Neural cell (in vitro differentiated cells): ENCODE results near the gene ARHGDIB. TPM values are rescaled to one million over a fixed set of nuclear protein-coding genes. Genes with fewer than 3 reads are reported as not detected.

Source experiments
- H2AFZ ChIP-seq: fragments of 200-600, 300-800 bp; sonication (generic), shearing (Covaris generic); 2 replicates; pipeline ENCODE4 v1.6.0; 2014; ENCODE audit warnings: low read depth, mild to moderate bottlenecking, antibody characterized with exemption, low read length, moderate library complexity
- H3F3A ChIP-seq: fragments of 200-600 bp; shearing (Covaris generic); 2 replicates; pipeline ENCODE4 v1.6.1; 2016; ENCODE audit warnings: mild to moderate bottlenecking, moderate library complexity, mixed read lengths, antibody characterized with exemption, low read length; ENCODE audit not compliant: insufficient read depth, poor library complexity, severe bottlenecking
- H3K27ac ChIP-seq: fragments of 200-600, 300-800 bp; sonication (generic), shearing (Covaris generic); 2 replicates; pipeline ENCODE4 v1.5.1; 2014; ENCODE audit warnings: mild to moderate bottlenecking, low read length, moderate library complexity
- H3K27me3 ChIP-seq: fragments of 300-800, 200-600 bp; sonication (generic), shearing (Covaris generic); 2 replicates; pipeline ENCODE4 v1.6.0; 2014; ENCODE audit warnings: mild to moderate bottlenecking, low read depth, low read length, moderate library complexity; ENCODE audit not compliant: insufficient read depth
- H3K36me3 ChIP-seq: fragments of 300-800, 200-600 bp; sonication (generic), shearing (Covaris generic); 2 replicates; pipeline ENCODE4 v1.5.1; 2014; ENCODE audit warnings: mild to moderate bottlenecking, antibody characterized with exemption, low read length, moderate library complexity; ENCODE audit not compliant: insufficient read depth
- H3K4me2 ChIP-seq: fragments of 300-800, 200-600 bp; sonication (generic), shearing (Covaris generic); 2 replicates; pipeline ENCODE4 v1.6.0; 2014; ENCODE audit warnings: mild to moderate bottlenecking, low read length
- H3K4me3 ChIP-seq: fragments of 300-800, 200-600 bp; sonication (generic), shearing (Covaris generic); 2 replicates; pipeline ENCODE4 v1.5.1; 2014; ENCODE audit warnings: mild to moderate bottlenecking, low read length, moderate library complexity
- H3K79me2 ChIP-seq: fragments of 200-600 bp; shearing (Covaris generic); replicated peaks from 2 replicates; pipeline ENCODE4 v1.6.0; 2014; ENCODE audit warnings: mild to moderate bottlenecking, low read length, moderate library complexity; ENCODE audit not compliant: insufficient read depth
- H3K9ac ChIP-seq: fragments of 300-800, 200-600 bp; sonication (generic), shearing (Covaris generic); 2 replicates; pipeline ENCODE4 v1.6.1; 2016; ENCODE audit warnings: mild to moderate bottlenecking, low read length, mixed read lengths
- H3K9me2 ChIP-seq: fragments of 200-600 bp; shearing (Covaris generic); 2 replicates; pipeline ENCODE4 v1.6.1; 2016; ENCODE audit warnings: mild to moderate bottlenecking, low read length, mixed read lengths; ENCODE audit not compliant: insufficient read depth
- H3K9me3 ChIP-seq: fragments of 200-600, 300-800 bp; sonication (generic), shearing (Covaris generic); 2 replicates; pipeline ENCODE4 v1.6.1; 2016; ENCODE audit warnings: mild to moderate bottlenecking, mixed run types, low read length, moderate library complexity, mixed read lengths
- H4K20me1 ChIP-seq: fragments of 200-600 bp; shearing (Covaris generic); 2 replicates; pipeline ENCODE4 v1.6.1; 2016; ENCODE audit warnings: mild to moderate bottlenecking, mixed run types; ENCODE audit not compliant: insufficient read depth
- EP300 ChIP-seq: fragments of 450-650 bp; conservative IDR thresholded peaks from 2 replicates; pipeline ENCODE4 v1.6.1; 2014; ENCODE audit warnings: antibody characterized with exemption, mild to moderate bottlenecking, moderate library complexity; ENCODE audit not compliant: poor library complexity, severe bottlenecking
- EZH2 ChIP-seq: fragments of 200-600, 300-800 bp; shearing (Covaris generic), sonication (generic); IDR thresholded peaks from 2 replicates; pipeline ENCODE4 v1.6.1; 2014; ENCODE audit warnings: antibody characterized with exemption, low read length, borderline replicate concordance, mild to moderate bottlenecking; ENCODE audit not compliant: insufficient read depth, poor library complexity, severe bottlenecking
- MXI1 ChIP-seq: fragments of 450-650 bp; conservative IDR thresholded peaks from 2 replicates; pipeline ENCODE4 v1.6.1; 2014; ENCODE audit warnings: antibody characterized with exemption, mild to moderate bottlenecking; ENCODE audit not compliant: poor library complexity, severe bottlenecking
- POLR2AphosphoS5 ChIP-seq: IDR thresholded peaks from 2 replicates; pipeline ENCODE4 v1.6.1; 2012
- RAD21 ChIP-seq: fragments of 450-650 bp; conservative IDR thresholded peaks from 2 replicates; pipeline ENCODE4 v1.6.1; 2014; ENCODE audit warnings: antibody characterized with exemption, mild to moderate bottlenecking, moderate library complexity
- SMC3 ChIP-seq: fragments of 450-650 bp; conservative IDR thresholded peaks from 2 replicates; pipeline ENCODE4 v1.6.1; 2014; ENCODE audit warnings: antibody characterized with exemption, mild to moderate bottlenecking, moderate library complexity; ENCODE audit not compliant: poor library complexity
- TAF1 ChIP-seq: IDR thresholded peaks from 2 replicates; pipeline ENCODE4 v1.6.1; 2012; ENCODE audit warnings: low read depth
- polyA plus RNA-seq: library from polyadenylated mRNA; depleted of rRNA; stranded (reverse); fragments of >200 nt; gene quantifications from 2 replicates; pipeline ENCODE4 v1.2.3, GENCODE V29; 2014
- TF ChIP-seq, protein P1 (sequence below): fragments of 450-650 bp; IDR thresholded peaks from 2 replicates; pipeline ENCODE4 v1.5.1; 2014; ENCODE audit warnings: antibody characterized with exemption, mild to moderate bottlenecking, moderate library complexity; ENCODE audit not compliant: poor library complexity, severe bottlenecking
- TF ChIP-seq, protein P2 (sequence below): IDR thresholded peaks from 2 replicates; pipeline ENCODE4 v1.6.1; 2012; ENCODE audit warnings: borderline replicate concordance

ARHGDIB gene
- polyA plus RNA-seq, 1 donor from 2014 or later, result 7.7 TPM

DNA sequence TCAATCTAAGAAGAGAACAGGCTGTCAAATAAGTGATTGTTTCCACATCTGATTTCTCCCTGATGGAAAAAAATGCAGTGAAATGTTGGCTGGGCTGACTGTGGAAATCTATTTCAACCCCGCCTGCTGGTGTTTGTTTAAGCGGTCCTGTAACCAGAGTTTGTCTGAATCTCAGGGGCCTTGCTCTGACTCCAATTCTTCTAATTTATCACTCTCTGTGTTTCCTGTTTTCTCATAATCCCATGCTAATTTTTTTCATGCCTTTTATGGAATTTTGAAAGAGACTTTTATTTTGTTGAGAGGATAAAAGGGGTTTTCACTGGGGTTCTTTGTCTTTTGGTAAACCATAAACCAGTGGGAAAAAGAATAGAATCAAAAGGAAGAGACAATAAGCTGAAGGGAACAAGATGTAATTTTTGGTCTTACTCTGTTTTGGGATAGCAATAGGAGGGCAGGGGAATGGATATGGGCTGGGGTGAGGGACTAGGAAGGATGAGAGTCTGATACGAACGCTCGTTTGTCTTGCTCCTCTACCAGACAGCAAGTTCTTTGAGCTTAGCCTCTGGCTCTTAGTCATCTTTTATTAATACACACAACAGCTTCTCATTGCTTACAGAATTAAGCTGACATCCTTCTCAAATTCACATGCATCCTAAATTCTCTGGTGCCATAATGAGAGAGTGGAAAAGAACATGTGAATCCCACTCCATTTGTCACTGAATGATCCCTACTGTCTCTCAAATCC is 67.7 kb downstream of the ARHGDIB start:
- TF ChIP-seq EP300, result no peak
- TF ChIP-seq, protein P1, sequence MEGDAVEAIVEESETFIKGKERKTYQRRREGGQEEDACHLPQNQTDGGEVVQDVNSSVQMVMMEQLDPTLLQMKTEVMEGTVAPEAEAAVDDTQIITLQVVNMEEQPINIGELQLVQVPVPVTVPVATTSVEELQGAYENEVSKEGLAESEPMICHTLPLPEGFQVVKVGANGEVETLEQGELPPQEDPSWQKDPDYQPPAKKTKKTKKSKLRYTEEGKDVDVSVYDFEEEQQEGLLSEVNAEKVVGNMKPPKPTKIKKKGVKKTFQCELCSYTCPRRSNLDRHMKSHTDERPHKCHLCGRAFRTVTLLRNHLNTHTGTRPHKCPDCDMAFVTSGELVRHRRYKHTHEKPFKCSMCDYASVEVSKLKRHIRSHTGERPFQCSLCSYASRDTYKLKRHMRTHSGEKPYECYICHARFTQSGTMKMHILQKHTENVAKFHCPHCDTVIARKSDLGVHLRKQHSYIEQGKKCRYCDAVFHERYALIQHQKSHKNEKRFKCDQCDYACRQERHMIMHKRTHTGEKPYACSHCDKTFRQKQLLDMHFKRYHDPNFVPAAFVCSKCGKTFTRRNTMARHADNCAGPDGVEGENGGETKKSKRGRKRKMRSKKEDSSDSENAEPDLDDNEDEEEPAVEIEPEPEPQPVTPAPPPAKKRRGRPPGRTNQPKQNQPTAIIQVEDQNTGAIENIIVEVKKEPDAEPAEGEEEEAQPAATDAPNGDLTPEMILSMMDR, result no peak
- no peak for TF ChIP-seq EZH2
- TF ChIP-seq, protein P2, sequence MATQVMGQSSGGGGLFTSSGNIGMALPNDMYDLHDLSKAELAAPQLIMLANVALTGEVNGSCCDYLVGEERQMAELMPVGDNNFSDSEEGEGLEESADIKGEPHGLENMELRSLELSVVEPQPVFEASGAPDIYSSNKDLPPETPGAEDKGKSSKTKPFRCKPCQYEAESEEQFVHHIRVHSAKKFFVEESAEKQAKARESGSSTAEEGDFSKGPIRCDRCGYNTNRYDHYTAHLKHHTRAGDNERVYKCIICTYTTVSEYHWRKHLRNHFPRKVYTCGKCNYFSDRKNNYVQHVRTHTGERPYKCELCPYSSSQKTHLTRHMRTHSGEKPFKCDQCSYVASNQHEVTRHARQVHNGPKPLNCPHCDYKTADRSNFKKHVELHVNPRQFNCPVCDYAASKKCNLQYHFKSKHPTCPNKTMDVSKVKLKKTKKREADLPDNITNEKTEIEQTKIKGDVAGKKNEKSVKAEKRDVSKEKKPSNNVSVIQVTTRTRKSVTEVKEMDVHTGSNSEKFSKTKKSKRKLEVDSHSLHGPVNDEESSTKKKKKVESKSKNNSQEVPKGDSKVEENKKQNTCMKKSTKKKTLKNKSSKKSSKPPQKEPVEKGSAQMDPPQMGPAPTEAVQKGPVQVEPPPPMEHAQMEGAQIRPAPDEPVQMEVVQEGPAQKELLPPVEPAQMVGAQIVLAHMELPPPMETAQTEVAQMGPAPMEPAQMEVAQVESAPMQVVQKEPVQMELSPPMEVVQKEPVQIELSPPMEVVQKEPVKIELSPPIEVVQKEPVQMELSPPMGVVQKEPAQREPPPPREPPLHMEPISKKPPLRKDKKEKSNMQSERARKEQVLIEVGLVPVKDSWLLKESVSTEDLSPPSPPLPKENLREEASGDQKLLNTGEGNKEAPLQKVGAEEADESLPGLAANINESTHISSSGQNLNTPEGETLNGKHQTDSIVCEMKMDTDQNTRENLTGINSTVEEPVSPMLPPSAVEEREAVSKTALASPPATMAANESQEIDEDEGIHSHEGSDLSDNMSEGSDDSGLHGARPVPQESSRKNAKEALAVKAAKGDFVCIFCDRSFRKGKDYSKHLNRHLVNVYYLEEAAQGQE, result no peak
- no peak for TF ChIP-seq POLR2AphosphoS5
- no peak for TF ChIP-seq SMC3
- no peak for TF ChIP-seq MXI1
- no peak for TF ChIP-seq TAF1
- no peak for TF ChIP-seq RAD21
- H2AFZ ChIP-seq, result no peak overlapping the region

DNA sequence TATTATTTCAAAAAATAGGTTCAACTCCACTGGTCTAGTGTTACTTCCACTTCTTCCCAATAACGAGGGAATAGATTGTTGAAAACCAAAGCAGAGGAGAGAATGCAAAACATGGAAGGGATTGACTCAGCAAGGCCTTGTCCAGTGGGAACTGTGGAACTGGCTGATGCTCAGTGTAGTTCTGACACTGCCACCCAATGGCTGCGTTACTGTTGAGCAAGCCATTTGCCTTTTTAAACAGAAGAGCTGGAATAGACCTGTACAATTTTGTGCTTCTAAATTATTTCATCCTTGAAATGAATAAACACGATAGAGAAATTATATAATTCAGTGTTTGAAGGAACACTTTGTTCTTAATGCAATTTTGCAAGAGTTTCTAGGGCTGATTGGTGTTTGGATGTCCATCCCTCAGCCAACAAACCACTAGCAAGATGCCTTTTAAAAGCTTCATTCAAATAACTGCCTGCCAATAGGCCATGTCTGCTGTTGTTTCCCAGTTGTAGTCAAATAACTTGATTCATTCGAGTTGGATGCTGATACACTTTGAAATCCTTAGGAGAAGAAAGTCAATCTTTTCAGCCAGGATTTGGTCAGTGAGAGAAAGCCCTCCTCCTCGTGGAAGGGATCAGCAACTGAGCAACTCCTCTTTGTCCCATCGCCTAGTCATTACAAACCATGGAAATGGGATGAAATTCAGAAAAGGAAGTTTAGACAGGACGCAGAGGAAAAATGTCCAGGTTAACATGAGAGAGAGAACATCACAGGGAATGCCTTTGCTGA is 68.5 kb downstream of the ARHGDIB start:
- Histone ChIP-seq H3K4me3 (no peak overlapping the region), H3K9me2 (no peaks in the 10 kb centered on the region), H3K27me3 (no peaks in the 10 kb centered on the region), H4K20me1 (no peaks in the 10 kb centered on the region), H3K4me2 (no peak overlapping the region), H3K9ac (no peak overlapping the region), H3K79me2 (no peaks in the 10 kb centered on the region), H3K27ac (no peak overlapping the region), H2AFZ (no peak overlapping the region), H3K9me3 (no peaks in the 10 kb centered on the region), H3K36me3 (no peaks in the 10 kb centered on the region), H3F3A (no peaks in the 10 kb centered on the region)
- TF ChIP-seq, protein P1, result no peak
- TF ChIP-seq SMC3 (no peak), EZH2 (no peak), TAF1 (no peak), POLR2AphosphoS5 (no peak), MXI1 (no peak), EP300 (no peak), RAD21 (no peak)
- TF ChIP-seq, protein P2, result no peak

More for the DNA sequence above, 67.7 kb downstream of the ARHGDIB start:
- no peak overlapping the region for H3K4me2 ChIP-seq
- H3K27ac ChIP-seq, result no peak overlapping the region
- H3F3A ChIP-seq, result no peaks in the 10 kb centered on the region
- no peaks in the 10 kb centered on the region for H3K79me2 ChIP-seq
- H3K9me2 ChIP-seq, result no peaks in the 10 kb centered on the region
- no peak overlapping the region for H3K4me3 ChIP-seq
- H3K27me3 ChIP-seq, result no peaks in the 10 kb centered on the region
- H4K20me1 ChIP-seq, result no peaks in the 10 kb centered on the region
- no peak overlapping the region for H3K9ac ChIP-seq
- no peaks in the 10 kb centered on the region for H3K9me3 ChIP-seq
- H3K36me3 ChIP-seq, result no peaks in the 10 kb centered on the region
